Central memory CD8-positive, alpha-beta T cell (primary cell): ENCODE results near the gene SPATA22.
"Not testable (repeated sequence)": the region's sequence is repeated elsewhere in the genome, so short reads cannot be mapped to it uniquely, and the experiment has no call there.

Experiments used
- ATAC-seq: fragments of 150-1000 bp; cut with Tn5 transposase; replicated peaks from 2 replicates; pipeline ENCODE4 v1.10.0; 2022; ENCODE audit warnings: mild to moderate bottlenecking, moderate FRiP score, moderate number of reproducible peaks; ENCODE audit not compliant: poor library complexity, severe bottlenecking; ENCODE audit errors: extremely low read depth
- DNase-seq, 2 donors: peaks; one replicate each; pipeline ENCODE4 v3.0.0; 2021; ENCODE audit warnings: low spot score in 2 of 2
- H3K27ac Mint-ChIP-seq: one replicate; pipeline ENCODE4 v1.8.0; 2022; ENCODE audit warnings: low read depth, mild to moderate bottlenecking, moderate library complexity, mixed read lengths
- H3K27me3 Mint-ChIP-seq: one replicate; pipeline ENCODE4 v1.8.0; 2022; ENCODE audit warnings: mixed read lengths
- H3K36me3 Mint-ChIP-seq: one replicate; pipeline ENCODE4 v1.8.0; 2022; ENCODE audit warnings: mild to moderate bottlenecking, moderate library complexity, mixed read lengths; ENCODE audit not compliant: insufficient read depth
- H3K4me1 Mint-ChIP-seq: one replicate; pipeline ENCODE4 v1.8.0; 2022; ENCODE audit warnings: mixed read lengths
- H3K4me3 Mint-ChIP-seq: one replicate; pipeline ENCODE4 v1.8.0; 2022; ENCODE audit warnings: mild to moderate bottlenecking, moderate library complexity, mixed read lengths
- H3K9me3 Mint-ChIP-seq: one replicate; pipeline ENCODE4 v1.8.0; 2022; ENCODE audit warnings: mixed read lengths

The SPATA22 gene

DNA sequence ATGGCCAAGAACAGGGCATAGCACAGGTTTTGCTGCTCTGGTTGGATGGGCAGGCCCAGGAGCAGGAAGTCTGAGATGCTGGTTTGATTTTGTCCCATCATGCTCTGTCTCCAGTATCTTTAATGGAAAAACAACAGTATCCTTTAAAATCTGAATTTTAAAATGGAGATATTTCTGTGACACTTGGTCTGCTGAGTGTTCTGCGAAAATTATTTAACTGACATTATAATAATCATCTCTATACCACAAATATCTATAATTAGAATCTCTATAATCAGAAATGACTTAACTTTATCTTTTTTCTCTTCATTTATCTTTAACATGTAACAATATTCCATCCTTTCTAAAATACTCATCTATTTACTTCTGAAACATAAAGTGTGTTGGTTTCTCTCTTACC lies 73.3 kb downstream of the SPATA22 start, which contains the start of gene OR1E1:
OR1E1 (minus strand) TSS at position 101 of the 400 bp plus-strand sequence; CDS start at position 101, 0 bp downstream.
- H3K4me3 Mint-ChIP-seq, result no peak within 1 kb of the TSS
- no peaks in the 10 kb centered on the region for H3K36me3 Mint-ChIP-seq
- DNase-seq (no peak), ATAC-seq (no peak)
- no peak within 1 kb of the TSS for H3K27ac Mint-ChIP-seq
- peaks cover 54% of the 10 kb centered on the region for H3K27me3 Mint-ChIP-seq
- H3K4me1 Mint-ChIP-seq, result no peaks in the 10 kb centered on the region
- no peaks in the 10 kb centered on the region for H3K9me3 Mint-ChIP-seq

DNA sequence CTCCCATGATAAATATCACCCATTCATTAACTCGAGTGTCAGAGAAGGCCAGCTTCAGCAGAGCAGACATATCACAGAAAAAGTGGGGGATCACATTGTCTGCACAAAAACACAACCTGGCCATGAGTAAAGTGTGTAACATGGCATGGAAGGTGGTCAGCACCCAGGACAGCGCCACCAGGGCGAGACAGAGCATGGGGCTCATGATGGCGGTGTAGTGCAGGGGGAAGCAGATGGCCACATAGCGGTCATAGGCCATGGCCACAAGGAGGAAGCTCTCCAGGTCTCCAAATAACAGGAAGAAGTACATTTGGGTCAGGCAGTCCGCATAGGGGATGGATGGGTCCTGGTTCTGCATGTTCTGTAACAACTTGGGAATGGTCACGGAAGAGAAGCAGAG lies 73.8 kb downstream of the SPATA22 start:
- not testable (repeated sequence) for H3K4me3 Mint-ChIP-seq, H3K27ac Mint-ChIP-seq, H3K9me3 Mint-ChIP-seq, ATAC-seq, DNase-seq, H3K4me1 Mint-ChIP-seq, H3K36me3 Mint-ChIP-seq
- peaks cover 57% of the 10 kb centered on the region for H3K27me3 Mint-ChIP-seq
